Activated B cell treated with CpG ODN at 0.5 μM for 24 hours (primary cell): Measurements from ENCODE around the gene MYO18B. TPM values are rescaled to one million over a fixed set of nuclear protein-coding genes. Genes with fewer than 3 reads are reported as not detected.

Experiments used
- ATAC-seq: fragments of 200-7000 bp; cut with Tn5 transposase; one replicate; pipeline ENCODE4 v1.10.0; 2021; ENCODE audit warnings: low read depth, mild to moderate bottlenecking, moderate library complexity
- CTCF ChIA-PET: fragments of 350-600 bp; sonication (Branson Sonifier 250); formaldehyde crosslinking; loops from one replicate; lab custom pipeline; 2021; ENCODE audit warnings: antibody characterized with exemption; lab: Charles Lee
- POLR2A ChIA-PET: fragments of 350-600 bp; sonication (Branson Sonifier 250); formaldehyde crosslinking; loops from one replicate; lab custom pipeline; 2021; ENCODE audit warnings: antibody characterized with exemption; lab: Charles Lee
- DNase-seq: peaks from one replicate; pipeline ENCODE4 v3.0.0; 2022
- H3K27ac Mint-ChIP-seq: one replicate; pipeline ENCODE4 v1.8.0; 2020; ENCODE audit warnings: mixed read lengths
- H3K27me3 Mint-ChIP-seq: one replicate; pipeline ENCODE4 v1.8.0; 2021; ENCODE audit warnings: mixed read lengths
- H3K36me3 Mint-ChIP-seq: one replicate; pipeline ENCODE4 v1.8.0; 2021; ENCODE audit warnings: low read depth, mixed read lengths
- H3K4me1 Mint-ChIP-seq: one replicate; pipeline ENCODE4 v1.8.0; 2021; ENCODE audit warnings: mixed read lengths
- H3K4me3 Mint-ChIP-seq: one replicate; pipeline ENCODE4 v1.8.0; 2020; ENCODE audit warnings: mild to moderate bottlenecking, mixed read lengths
- H3K9me3 Mint-ChIP-seq: one replicate; pipeline ENCODE4 v1.8.0; 2020; ENCODE audit warnings: mixed read lengths
- CTCF ChIP-seq: fragments of 200-600 bp; IDR thresholded peaks from one replicate; pipeline ENCODE4 v1.8.0; 2022; ENCODE audit warnings: antibody characterized with exemption, mild to moderate bottlenecking
- intact Hi-C: fragments of 100-400 bp; cut with micrococcal nuclease; formaldehyde crosslinking; loops from one replicate; pipeline ENCODE4 v1.15.1; 2024
- total RNA-seq: library from RNA; stranded (reverse); gene quantifications from 2 replicates; pipeline ENCODE4 v1.2.3, GENCODE V29; 2022

MYO18B gene
- total RNA-seq, 1 donor from 2014 or later, result 0.27 TPM

GRCh38 chr22:26017932-26018331 lies 275.9 kb downstream of the MYO18B start:
- Mint-ChIP-seq H3K4me1 (no peaks in the 10 kb centered on the region), H3K4me3 (no peak overlapping the region), H3K9me3 (no peaks in the 10 kb centered on the region), H3K27me3 (peaks cover 10% of the 10 kb centered on the region), H3K27ac (no peak overlapping the region), H3K36me3 (no peaks in the 10 kb centered on the region)
- intact Hi-C loops, result no loop called here
- no peak for DNase-seq
- CTCF ChIA-PET, result no interaction called here
- no peak for ATAC-seq
- no peak for TF ChIP-seq CTCF
- POLR2A ChIA-PET, result interaction anchor here (0.6 kb wide), 1 partner anchor 17 kb away, joined by 5 read pairs; no protein-coding TSS in a partner anchor

GRCh38 chr22:26019596-26019995 lies 277.6 kb downstream of the MYO18B start:
- H3K4me3 Mint-ChIP-seq, result no peak overlapping the region
- ATAC-seq (no peak), DNase-seq (no peak)
- H3K36me3 Mint-ChIP-seq, result no peaks in the 10 kb centered on the region
- peaks cover under 1% of the 10 kb centered on the region for H3K9me3 Mint-ChIP-seq
- intact Hi-C loops, result no loop called here
- no peak for TF ChIP-seq CTCF
- no peak overlapping the region for H3K27ac Mint-ChIP-seq
- H3K27me3 Mint-ChIP-seq, result peaks cover 13% of the 10 kb centered on the region
- ChIA-PET POLR2A (no interaction called here), CTCF (no interaction called here)
- H3K4me1 Mint-ChIP-seq, result no peaks in the 10 kb centered on the region

GRCh38 chr22:26021516-26021915 lies 279.5 kb downstream of the MYO18B start:
- Mint-ChIP-seq H3K4me3 (no peak overlapping the region), H3K4me1 (no peaks in the 10 kb centered on the region), H3K27ac (no peak overlapping the region), H3K36me3 (no peaks in the 10 kb centered on the region), H3K27me3 (peaks cover 13% of the 10 kb centered on the region), H3K9me3 (peaks cover 3% of the 10 kb centered on the region)
- TF ChIP-seq CTCF, result no peak
- ATAC-seq, result no peak
- ChIA-PET CTCF (no interaction called here), POLR2A (no interaction called here)
- intact Hi-C loops, result no loop called here
- no peak for DNase-seq

- no peak overlapping the region for H3K4me3 Mint-ChIP-seq
- no peak overlapping the region for H3K27ac Mint-ChIP-seq
- peaks cover 3% of the 10 kb centered on the region for H3K9me3 Mint-ChIP-seq
- peaks cover 13% of the 10 kb centered on the region for H3K27me3 Mint-ChIP-seq
- no peaks in the 10 kb centered on the region for H3K36me3 Mint-ChIP-seq
- ATAC-seq (no peak), DNase-seq (no peak)
- intact Hi-C loops, result no loop called here
- TF ChIP-seq CTCF, result no peak
- CTCF ChIA-PET, result no interaction called here
- H3K4me1 Mint-ChIP-seq, result no peaks in the 10 kb centered on the region
- POLR2A ChIA-PET, result no interaction called here
These were observed 281.3 kb downstream of the MYO18B start for GRCh38 chr22:26023104-26023775.

- Mint-ChIP-seq H3K9me3 (peaks cover 3% of the 10 kb centered on the region), H3K4me1 (no peaks in the 10 kb centered on the region), H3K27ac (no peak overlapping the region), H3K27me3 (peaks cover 4% of the 10 kb centered on the region), H3K36me3 (no peaks in the 10 kb centered on the region), H3K4me3 (no peak overlapping the region)
- TF ChIP-seq CTCF, result no peak
- ATAC-seq (no peak), DNase-seq (no peak)
- POLR2A ChIA-PET, result no interaction called here
- intact Hi-C loops, result no loop called here
- CTCF ChIA-PET, result no interaction called here
These were observed 283.6 kb downstream of the MYO18B start for GRCh38 chr22:26025626-26026025.
